NCI-H2107 (cell line): ENCODE results near the gene NFIA.

Experiments used
- DNase-seq: peaks from one replicate; lab custom pipeline; 2025; lab: John Stamatoyannopoulos, UW

The NFIA gene

DNA sequence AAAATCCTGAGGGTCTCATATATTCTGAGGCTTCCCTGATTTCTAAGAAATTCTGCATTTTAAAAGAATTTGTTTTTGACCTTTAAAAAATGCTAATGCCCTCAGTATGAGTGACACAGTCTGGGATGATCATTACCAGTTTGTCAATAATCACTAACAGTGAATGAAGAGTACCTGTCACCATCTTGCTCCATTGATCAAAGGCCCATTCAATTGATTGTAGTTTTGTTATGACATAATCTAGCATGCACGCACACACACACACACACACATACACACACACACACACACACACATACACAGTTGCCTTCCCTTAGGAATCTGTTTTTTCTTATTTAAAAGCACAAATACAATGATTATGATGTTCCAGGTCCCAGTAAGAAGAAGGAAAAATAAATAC is 250.4 kb downstream of the NFIA start:
- no peak for DNase-seq

DNA sequence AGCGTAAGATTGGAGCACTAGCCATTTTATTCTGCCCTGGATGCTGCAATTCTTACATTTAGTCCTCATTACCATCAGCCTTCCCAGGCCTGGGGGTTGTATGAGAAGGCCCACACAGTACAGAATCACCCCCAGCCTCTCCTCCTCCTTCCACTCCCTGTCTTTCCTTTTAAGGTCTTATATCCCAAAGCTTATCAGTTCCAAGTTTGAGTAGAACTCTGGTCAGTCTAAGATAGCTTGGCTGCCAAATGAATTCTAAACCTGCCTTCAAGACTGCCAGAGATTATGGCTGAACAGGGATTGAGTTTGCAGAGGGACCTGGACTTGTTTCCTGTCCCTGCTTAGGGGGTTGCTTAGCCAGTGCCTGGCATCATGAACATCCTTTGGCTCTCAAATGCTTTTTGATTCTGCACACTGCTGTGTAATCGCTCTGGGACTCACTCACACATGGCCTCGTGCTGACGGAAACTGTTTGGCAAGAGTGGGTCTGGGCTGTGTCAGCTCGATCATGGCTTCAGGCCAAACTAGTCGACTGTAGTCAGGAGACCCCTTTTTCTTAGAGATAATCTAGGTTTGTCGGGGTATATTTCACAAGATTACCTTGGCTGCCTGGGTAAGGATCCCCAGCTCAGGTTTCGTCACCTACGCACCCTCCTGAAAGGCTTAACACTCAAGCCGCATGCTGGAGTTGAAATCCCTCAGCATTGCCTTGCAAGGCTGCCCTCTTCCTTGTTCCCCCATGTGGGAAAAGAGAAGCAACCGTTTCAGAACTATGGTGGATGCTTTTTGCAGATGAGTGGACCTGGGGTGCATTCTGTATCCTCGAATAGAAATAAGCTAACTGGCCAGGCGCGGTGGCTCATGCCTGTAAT is 252.6 kb downstream of the NFIA start:
- DNase-seq, result no peak

DNA sequence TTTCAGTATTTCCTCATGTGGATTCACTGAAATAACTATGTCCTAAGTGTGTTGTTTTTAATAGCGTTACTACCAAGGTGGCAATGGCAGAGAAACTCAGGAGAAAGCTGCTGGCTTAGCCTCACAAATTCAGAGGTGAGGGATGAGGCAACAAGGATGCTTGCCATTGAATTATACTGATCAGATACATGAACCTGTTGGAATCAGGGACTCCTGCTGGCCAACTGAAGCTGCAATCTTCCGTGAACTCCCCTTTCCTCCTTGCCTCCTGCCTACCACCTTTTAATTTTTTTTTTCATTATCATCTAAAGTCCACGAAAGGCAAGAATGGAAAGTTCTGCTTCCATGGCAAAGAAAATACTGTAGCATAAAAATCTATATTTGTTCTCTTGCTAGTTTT is 254.7 kb downstream of the NFIA start:
- DNase-seq, result no peak

DNA sequence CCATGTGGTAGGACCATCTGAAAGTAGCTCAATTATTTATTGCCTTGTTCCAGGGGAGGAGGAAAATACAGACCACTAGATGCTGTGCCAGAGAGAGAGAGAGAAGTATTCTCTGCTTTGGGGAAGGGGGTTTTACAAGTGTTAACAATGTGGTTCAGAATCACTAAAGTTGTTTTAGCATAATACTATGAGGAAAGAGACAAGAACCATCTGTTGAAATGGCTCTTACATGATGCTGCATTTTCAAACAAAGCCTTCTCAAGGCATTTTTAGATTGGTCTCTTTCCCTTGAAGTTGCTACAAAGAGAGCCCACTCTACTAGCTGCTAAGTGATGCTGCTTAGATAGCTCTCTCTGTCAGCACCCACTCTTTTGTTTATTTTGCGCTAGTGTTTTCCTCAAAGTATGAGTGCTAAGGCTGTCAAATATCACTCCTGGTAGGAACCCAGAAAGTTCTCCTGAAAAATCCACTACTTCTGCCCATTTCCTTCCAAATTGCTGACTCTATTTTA is 255.1 kb downstream of the NFIA start:
- no peak for DNase-seq

DNA sequence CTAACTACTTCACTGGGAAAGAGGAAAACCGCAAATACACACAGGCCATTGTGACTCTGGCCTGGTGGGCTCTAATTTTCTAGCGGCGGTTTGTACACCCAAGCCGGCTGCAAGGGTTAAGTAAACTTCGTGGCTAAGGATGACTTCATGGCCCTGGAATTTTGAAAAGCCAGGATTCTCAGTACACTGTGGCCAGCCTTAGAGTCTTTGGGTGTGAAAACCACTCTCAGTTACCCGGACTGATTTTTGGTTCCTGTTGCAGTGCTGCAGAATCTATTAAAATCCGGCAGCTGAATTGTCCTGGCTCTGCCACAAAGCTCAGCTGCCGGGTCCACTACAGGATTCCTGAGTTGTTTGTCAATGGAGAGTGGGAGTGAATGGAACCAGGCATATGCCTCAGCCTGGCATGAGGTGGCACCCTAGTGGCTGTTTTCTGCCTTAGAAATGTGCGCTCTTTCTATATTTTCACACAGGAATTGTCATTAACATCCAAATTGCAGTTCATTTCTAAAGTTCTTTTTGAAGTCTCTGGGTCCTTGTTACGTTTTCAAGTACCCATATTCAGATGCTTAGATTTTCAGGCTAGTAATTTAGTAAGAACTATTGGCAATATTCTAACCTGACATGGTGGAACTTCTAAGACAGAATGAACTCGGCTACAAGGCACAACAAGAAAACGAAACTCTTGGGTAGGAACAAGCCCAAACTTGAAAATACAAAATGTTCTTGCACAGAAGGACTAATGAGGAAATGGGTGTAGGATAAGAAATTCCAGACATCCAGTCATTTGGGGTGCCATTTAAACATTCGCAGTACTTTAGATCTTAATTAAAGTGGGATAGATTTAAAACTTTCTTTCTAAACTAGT is 255.9 kb downstream of the NFIA start:
- peak; percentile 6 for DNase-seq

DNA sequence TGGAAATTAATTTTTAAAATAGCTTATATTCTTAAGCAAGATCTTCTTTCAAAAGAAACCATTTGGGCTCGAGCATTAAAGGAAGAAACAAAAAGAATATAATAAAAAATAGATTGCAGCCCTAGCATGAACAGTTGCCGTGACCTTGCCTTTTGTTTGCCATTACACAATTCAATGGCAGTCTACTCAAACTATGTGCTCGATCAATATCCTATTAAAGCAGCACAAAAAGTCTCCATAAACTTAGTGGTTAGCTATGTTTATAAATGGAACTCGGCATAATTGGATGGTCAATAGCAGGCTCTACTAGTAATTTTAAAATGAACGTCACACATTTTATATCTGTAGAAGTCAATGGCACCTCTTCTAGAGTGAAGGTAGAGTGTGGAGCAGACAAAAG is 256.5 kb downstream of the NFIA start:
- no peak for DNase-seq

DNA sequence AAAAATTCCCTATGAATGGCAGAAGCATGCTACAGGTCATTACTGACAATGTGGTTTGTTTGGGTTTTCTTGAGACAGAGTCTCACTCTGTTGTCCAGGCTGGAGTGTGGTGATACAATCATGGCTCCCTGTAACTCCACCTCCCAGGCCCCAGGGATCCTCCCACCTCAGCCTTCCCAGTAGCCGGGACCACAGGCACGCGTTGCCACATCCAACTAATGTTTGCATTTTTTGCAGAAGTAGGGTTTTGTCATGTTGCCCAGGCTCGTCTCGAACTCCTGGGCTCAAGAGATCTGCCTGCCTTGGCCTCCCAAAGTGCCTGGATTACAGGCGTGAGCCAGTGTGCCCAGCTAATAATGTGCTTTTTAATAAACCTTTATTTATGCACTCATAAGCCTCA is 259.1 kb downstream of the NFIA start:
- no peak for DNase-seq

DNA sequence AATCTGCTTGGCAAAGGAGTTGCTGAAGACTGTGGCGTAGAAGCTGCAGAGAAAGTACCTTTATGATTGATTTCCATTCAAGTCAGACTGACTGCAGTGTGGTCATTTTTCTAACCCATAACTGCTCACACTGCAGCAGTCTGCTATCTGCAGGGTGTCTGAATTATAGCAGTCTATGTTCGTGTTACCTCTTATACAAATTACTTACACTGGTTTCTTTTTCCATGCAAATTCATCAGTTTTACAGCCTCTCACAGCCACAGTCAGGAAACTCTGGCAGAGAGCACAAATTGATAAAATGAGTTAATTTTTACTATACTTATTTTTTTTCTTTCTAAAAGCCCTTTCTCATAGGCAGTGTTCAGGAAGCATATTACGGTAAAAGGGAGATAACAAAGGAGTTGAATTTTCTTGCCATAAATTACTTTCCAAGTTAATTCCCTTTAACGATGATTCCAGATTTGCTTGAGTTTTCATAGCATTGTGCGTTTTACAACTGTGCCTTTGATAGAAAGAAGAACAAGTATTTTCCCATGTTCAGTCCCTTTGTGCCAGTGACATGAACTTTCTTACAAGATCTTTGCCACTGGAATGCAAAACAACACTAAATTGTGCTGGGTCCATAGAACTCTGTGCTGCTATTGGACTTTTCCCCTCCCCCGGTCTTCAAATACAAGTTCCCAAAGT is 261.5 kb downstream of the NFIA start:
- DNase-seq, result no peak

DNA sequence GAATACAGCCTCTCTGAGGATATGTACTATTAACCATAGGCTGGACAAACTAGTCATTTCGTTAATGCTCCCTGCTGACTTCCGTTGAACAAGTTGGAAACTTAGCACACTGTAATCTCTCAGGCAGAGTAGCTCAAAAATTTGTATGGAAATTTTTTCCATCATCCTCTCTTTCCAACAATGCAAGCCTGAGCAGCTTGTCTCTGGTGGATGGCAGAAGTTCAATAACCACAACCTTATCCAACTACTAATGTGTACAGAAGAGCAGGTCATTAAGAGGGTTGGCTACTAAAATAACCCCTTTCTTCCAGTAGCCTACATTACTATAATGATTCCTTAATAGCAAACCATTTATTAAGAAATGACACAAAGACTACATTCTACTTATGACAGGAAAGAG is 262.3 kb downstream of the NFIA start:
- DNase-seq, result no peak

DNA sequence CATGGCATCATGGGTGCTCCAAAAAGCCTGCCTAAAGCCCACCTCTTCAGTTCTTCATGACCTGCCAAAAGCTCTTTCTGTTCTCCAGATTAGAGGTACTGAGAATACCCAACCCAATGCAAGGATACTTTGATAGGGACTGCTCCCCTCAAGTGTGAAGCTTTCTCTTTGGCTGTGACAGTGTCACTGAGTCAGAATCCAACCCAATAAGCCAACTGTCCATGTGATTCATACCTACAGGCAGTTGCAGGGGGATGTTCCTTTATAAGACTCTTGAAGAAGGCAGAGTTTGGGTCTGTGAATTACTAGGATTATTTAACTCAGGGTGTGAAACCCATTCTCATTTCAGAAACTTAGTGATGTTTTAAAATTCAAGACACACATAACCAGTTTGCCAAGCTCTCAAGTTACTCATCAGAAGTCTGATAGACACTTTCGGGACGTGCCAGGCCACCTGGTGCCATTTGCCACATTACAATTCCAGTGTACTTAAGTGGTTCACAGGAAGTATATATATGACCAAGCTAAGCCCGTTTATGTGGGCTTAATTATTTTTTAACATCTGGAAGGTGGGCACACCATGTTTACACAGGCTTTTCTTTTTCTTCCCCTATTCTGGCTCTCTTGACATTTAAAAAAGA is 265.8 kb downstream of the NFIA start:
- DNase-seq, result no peak

DNA sequence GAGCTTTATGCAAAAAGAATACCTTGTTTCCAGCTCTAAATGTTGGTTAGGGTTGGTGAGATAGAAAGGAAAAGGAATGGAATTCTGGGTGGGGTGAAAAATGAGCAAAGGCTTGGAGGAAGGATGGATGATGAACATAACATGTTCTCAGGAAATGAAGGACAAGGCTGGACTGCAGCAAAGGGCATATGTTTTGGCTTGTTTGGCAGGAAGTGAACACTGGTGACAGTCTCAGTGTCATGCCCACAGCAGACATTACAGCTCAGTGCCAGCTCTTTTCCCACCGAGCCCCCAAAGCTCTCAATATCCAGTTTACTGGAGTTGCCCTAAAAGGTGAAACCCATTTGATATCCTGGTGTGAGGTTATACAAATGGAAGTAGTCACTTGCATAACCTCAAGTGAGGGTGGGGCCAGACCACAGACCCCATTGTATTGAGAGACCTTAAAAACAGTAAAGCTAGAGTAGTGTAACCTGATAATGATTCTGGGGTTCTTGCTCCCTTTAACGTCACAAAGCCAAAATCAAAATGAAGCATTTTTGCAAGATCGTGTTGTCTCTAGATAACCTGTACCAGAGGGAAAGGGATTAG is 270.6 kb downstream of the NFIA start:
- no peak for DNase-seq

DNA sequence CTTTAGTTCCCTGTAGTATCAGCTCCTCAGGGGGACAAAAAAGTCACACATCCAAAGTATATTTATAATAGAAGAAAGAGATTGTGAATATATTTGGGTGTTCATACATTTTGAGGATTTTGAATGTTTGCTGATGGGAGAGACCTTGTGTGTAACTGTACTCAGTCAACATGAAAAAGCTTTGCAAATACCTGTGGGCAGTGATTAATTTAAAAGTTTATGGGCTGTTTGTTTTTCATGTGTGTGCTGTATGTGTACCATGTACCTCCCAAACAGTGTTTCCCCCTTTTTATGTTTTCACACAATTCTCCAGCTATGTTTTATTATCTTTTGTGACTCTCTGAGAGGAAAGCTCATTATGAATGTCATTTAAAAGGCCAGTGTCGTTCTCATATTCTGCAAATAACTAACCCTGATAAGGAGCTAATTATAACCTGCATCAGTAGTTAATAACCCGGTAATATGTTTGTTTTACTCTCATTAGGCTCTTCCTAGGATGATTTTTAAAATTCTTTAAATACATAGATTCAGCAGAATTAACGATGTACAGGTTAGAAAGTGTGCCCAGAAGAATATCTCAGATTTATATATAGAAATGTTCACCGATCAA is 271.5 kb downstream of the NFIA start:
- no peak for DNase-seq

DNA sequence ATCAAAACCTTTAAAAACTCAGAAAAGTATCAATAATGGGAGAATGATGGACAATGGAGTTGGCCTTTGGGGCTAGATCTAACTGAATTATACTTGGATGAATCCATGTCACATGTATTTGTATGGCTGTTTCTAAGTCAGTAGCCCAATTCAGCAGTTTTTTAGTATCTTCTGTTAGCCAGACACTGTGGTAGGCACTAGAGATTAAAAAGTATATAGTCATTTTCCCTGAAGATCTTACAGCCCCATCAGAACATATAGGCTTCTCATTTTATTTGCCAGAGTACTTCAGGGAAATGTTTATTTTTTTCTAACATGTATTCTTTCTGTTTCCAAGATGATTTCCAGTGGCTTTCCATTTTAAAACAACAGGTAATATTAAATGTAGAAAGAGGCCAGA is 273.7 kb downstream of the NFIA start:
- DNase-seq, result no peak

DNA sequence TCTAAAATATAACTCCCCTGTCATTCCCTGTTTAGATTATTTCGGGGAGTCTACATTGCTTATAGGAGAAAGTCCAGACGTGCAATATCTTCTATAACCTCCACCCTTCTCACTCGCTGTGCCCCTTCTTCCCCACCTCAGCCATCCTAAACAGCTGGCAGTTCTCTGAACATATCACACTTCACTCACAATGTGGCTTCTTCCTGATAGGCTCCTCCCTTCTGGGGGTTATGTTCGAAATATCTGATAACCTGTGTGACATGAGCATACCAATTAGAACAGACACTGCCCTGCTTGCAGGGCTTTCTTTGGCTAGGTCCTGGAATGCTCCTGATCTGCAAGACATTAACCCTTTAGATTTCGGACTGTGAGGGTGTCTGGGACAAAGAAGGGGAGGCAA is 274.6 kb downstream of the NFIA start:
- no peak for DNase-seq

DNA sequence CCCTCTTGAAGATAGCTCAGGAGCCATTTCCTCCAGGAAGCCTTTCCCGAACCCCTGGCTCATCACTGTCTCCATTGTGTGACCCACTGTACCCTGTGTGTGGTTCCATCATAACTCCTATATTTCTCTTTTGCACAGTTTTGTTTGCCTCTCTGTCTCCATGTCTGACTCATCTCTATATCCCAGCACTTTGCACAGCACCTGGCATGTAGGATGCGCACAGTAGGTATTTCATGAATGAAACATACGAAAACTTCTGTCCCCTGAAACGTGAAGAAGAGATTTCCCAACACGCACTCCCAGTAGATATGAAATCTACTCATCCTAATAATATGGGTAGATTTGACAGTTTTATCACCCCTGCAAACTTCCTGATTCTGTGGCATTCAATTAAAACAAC is 275.2 kb downstream of the NFIA start:
- DNase-seq, result no peak

DNA sequence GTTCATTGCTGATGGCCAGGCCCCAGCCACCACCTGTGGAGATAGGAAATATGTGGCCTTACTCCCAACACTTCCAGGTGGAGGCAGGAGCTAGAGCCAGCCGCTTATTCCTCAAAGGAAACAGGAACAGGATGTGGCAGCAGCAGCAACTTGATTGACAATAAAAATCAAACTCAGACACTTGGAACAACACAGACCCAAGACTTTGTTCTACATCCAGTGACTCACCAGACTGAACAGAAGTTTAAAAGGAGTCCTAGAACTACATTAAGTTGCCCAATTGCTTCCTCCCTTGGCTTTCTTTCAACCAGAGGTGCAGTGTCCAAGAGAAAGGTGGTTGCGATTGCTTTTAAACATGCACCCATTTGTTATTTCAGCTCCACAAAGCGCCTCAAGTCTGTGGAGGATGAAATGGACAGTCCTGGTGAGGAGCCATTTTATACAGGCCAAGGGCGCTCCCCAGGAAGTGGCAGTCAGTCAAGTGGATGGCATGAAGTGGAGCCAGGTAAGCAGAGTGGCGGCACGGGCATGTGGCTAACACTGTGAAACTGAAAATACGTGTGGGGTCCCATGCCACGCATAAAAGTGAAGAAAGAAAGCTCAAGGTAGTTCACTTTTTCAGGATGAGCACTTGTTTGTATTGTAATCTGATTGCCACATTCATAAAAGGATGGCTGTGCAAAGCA is 276.6 kb downstream of the NFIA start:
- no peak for DNase-seq

DNA sequence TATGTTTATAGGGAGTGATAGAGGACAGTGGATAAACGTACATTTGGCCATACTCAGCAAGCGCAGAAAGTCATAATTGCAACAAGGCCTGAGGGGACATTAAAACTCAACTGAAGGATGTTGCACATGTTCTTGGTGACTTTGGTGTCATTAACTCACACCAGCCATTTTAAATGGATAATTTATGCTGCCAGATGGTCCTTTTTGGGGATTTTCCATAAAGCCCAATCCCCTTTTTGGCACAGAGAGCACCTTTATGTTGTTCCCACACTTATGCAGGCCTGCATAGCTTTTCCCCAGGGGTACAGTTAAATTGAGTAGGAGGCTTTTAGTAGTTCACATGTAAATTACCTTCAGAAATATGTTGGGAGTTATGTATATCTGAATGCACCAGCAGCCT is 279.6 kb downstream of the NFIA start:
- DNase-seq, result no peak

DNA sequence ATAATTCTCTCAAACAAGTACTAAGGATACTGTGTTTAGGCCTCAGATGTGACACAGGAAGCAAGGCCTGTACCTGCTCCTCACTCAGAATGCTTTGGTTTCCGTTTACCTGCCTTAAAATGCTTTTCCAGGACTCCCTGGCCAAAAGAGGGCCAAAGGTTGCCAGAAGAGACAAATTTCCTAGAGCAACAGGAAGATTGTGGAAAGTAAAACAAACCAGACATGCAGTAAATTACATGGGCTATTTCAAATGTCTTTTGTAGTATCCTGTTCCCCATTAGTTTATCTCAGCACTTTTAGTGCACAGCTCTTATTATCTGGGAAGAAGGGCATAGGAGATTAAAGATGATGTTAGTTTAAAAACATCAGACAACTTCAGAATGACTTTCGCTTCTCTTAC is 280.0 kb downstream of the NFIA start:
- DNase-seq, result no peak

DNA sequence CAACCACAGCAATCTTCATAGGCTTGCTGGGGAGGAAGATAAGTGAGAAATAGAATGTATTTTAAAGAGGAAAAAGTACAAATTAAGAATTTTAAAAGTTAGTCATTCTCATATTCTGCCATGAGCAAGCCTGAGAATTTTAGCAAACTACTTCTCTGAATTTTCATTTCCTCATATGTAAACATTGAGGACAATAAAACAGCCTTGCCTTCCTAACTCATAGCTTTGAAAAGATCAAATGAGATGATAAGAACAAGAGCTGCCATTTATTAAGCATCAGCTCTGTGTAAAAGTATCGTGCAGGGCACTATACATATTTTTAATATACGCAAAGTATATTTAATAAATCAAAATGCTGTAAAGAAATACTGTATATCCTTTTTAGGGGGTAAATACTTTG is 286.0 kb downstream of the NFIA start:
- DNase-seq, result no peak

DNA sequence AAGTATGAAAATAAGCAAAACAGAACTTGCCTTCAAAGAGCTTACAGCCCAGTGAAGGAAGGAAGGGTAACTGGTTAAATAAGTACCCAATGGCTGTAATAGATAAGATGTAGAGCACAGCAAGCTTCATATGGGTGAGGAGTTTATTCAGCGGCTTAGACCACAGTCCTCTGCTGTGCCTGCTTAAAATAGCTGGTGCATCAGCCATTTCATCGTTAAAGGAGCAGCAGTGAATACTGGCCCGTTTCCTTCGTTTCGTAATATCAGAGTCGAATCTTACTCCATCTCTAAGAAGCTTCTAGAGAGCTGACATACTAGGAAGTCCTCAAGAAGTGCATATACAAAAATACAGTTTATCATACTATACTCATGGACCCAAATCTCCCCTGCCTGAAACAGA is 286.5 kb downstream of the NFIA start:
- no peak for DNase-seq
